ENCODE measurements around the gene DST.

Gene DST

GRCh38 chr6:56552187-56553130 is 90.2 kb downstream of the DST start:
- H3K79me2 ChIP-seq (ENCODE audit: control insufficient read depth, insufficient read depth, low read length, unreplicated experiment): peaks cover 45% of the 10 kb centered on the region
- no peak overlapping the region for H3K4me3 ChIP-seq (ENCODE audit: low read depth, low read length)
- no peak overlapping the region for H3K27ac ChIP-seq (ENCODE audit: low read depth, low read length)
- H3K36me3 ChIP-seq (ENCODE audit: insufficient read depth, low read length): peaks cover 10% of the 10 kb centered on the region
- H2AFZ ChIP-seq (ENCODE audit: low read length, unreplicated experiment): no peak overlapping the region
- peaks cover 42% of the 10 kb centered on the region for H3K4me1 ChIP-seq (ENCODE audit: control insufficient read depth, insufficient read depth, low read length, unreplicated experiment)
- H3K27me3 ChIP-seq (ENCODE audit: insufficient read depth, low read length): no peaks in the 10 kb centered on the region

- Histone ChIP-seq H3K36me3 (ENCODE audit: insufficient read depth, low read length) (peaks cover 10% of the 10 kb centered on the region), H3K79me2 (ENCODE audit: control insufficient read depth, insufficient read depth, low read length, unreplicated experiment) (peaks cover 54% of the 10 kb centered on the region), H3K4me3 (ENCODE audit: low read depth, low read length) (no peak overlapping the region), H2AFZ (ENCODE audit: low read length, unreplicated experiment) (no peak overlapping the region), H3K27ac (ENCODE audit: low read depth, low read length) (no peak overlapping the region), H3K4me1 (ENCODE audit: control insufficient read depth, insufficient read depth, low read length, unreplicated experiment) (peaks cover 42% of the 10 kb centered on the region), H3K27me3 (ENCODE audit: insufficient read depth, low read length) (no peaks in the 10 kb centered on the region)
Measured at GRCh38 chr6:56551409-56552120, 91.1 kb downstream of the DST start.

- Histone ChIP-seq H3K27me3 (ENCODE audit: insufficient read depth, low read length) (no peaks in the 10 kb centered on the region), H3K36me3 (ENCODE audit: insufficient read depth, low read length) (peaks cover 10% of the 10 kb centered on the region), H3K79me2 (ENCODE audit: control insufficient read depth, insufficient read depth, low read length, unreplicated experiment) (peaks cover 64% of the 10 kb centered on the region), H3K27ac (ENCODE audit: low read depth, low read length) (0 out of 2 replicates have a peak overlapping the region, but pooled peaks have one; percentile 18), H2AFZ (ENCODE audit: low read length, unreplicated experiment) (no peak overlapping the region), H3K4me3 (ENCODE audit: low read depth, low read length) (peak overlapping the region; percentile 66), H3K4me1 (ENCODE audit: control insufficient read depth, insufficient read depth, low read length, unreplicated experiment) (peaks cover 42% of the 10 kb centered on the region)
Measured at GRCh38 chr6:56550301-56550700, 92.4 kb downstream of the DST start.

- H3K27ac ChIP-seq (ENCODE audit: low read depth, low read length): no peak overlapping the region
- peak overlapping the region; percentile 13 for H3K4me3 ChIP-seq (ENCODE audit: low read depth, low read length)
- no peaks in the 10 kb centered on the region for H3K27me3 ChIP-seq (ENCODE audit: insufficient read depth, low read length)
- H3K79me2 ChIP-seq (ENCODE audit: control insufficient read depth, insufficient read depth, low read length, unreplicated experiment): peaks cover 73% of the 10 kb centered on the region
- no peak overlapping the region for H2AFZ ChIP-seq (ENCODE audit: low read length, unreplicated experiment)
- H3K4me1 ChIP-seq (ENCODE audit: control insufficient read depth, insufficient read depth, low read length, unreplicated experiment): peaks cover 49% of the 10 kb centered on the region
- H3K36me3 ChIP-seq (ENCODE audit: insufficient read depth, low read length): no peaks in the 10 kb centered on the region
Measured at GRCh38 chr6:56549014-56549413, 93.7 kb downstream of the DST start.

GRCh38 chr6:56547687-56548086 is 95.0 kb downstream of the DST start:
- peaks cover 83% of the 10 kb centered on the region for H3K79me2 ChIP-seq (ENCODE audit: control insufficient read depth, insufficient read depth, low read length, unreplicated experiment)
- H3K27ac ChIP-seq (ENCODE audit: low read depth, low read length): no peak overlapping the region
- no peak overlapping the region for H3K4me3 ChIP-seq (ENCODE audit: low read depth, low read length)
- no peak overlapping the region for H2AFZ ChIP-seq (ENCODE audit: low read length, unreplicated experiment)
- H3K36me3 ChIP-seq (ENCODE audit: insufficient read depth, low read length): no peaks in the 10 kb centered on the region
- H3K4me1 ChIP-seq (ENCODE audit: control insufficient read depth, insufficient read depth, low read length, unreplicated experiment): peaks cover 43% of the 10 kb centered on the region
- H3K27me3 ChIP-seq (ENCODE audit: insufficient read depth, low read length): no peaks in the 10 kb centered on the region

- Histone ChIP-seq H3K79me2 (ENCODE audit: control insufficient read depth, insufficient read depth, low read length, unreplicated experiment) (peaks cover 79% of the 10 kb centered on the region), H3K4me3 (ENCODE audit: low read depth, low read length) (peak overlapping the region; percentile 83), H3K36me3 (ENCODE audit: insufficient read depth, low read length) (no peaks in the 10 kb centered on the region), H2AFZ (ENCODE audit: low read length, unreplicated experiment) (peak overlapping the region; percentile 67), H3K27ac (ENCODE audit: low read depth, low read length) (peak overlapping the region; percentile 90), H3K4me1 (ENCODE audit: control insufficient read depth, insufficient read depth, low read length, unreplicated experiment) (peaks cover 55% of the 10 kb centered on the region), H3K27me3 (ENCODE audit: insufficient read depth, low read length) (no peaks in the 10 kb centered on the region)
Measured at GRCh38 chr6:56542364-56543331, 100.0 kb downstream of the DST start.

- H3K4me3 ChIP-seq (ENCODE audit: low read depth, low read length): peak overlapping the region; percentile 83
- H3K27ac ChIP-seq (ENCODE audit: low read depth, low read length): peak overlapping the region; percentile 90
- H3K27me3 ChIP-seq (ENCODE audit: insufficient read depth, low read length): no peaks in the 10 kb centered on the region
- no peak overlapping the region for H2AFZ ChIP-seq (ENCODE audit: low read length, unreplicated experiment)
- peaks cover 56% of the 10 kb centered on the region for H3K4me1 ChIP-seq (ENCODE audit: control insufficient read depth, insufficient read depth, low read length, unreplicated experiment)
- H3K36me3 ChIP-seq (ENCODE audit: insufficient read depth, low read length): no peaks in the 10 kb centered on the region
- peaks cover 77% of the 10 kb centered on the region for H3K79me2 ChIP-seq (ENCODE audit: control insufficient read depth, insufficient read depth, low read length, unreplicated experiment)
Measured at GRCh38 chr6:56541741-56542360, 100.8 kb downstream of the DST start.

GRCh38 chr6:56541030-56541600 is 101.6 kb downstream of the DST start:
- no peak overlapping the region for H2AFZ ChIP-seq (ENCODE audit: low read length, unreplicated experiment)
- peaks cover 75% of the 10 kb centered on the region for H3K79me2 ChIP-seq (ENCODE audit: control insufficient read depth, insufficient read depth, low read length, unreplicated experiment)
- peak overlapping the region; percentile 90; the same call in 1 of the 2 replicates for H3K27ac ChIP-seq (ENCODE audit: low read depth, low read length)
- H3K4me3 ChIP-seq (ENCODE audit: low read depth, low read length): peak overlapping the region; percentile 83
- H3K27me3 ChIP-seq (ENCODE audit: insufficient read depth, low read length): no peaks in the 10 kb centered on the region
- no peaks in the 10 kb centered on the region for H3K36me3 ChIP-seq (ENCODE audit: insufficient read depth, low read length)
- H3K4me1 ChIP-seq (ENCODE audit: control insufficient read depth, insufficient read depth, low read length, unreplicated experiment): peaks cover 56% of the 10 kb centered on the region

- peaks cover 56% of the 10 kb centered on the region for H3K4me1 ChIP-seq (ENCODE audit: control insufficient read depth, insufficient read depth, low read length, unreplicated experiment)
- H3K36me3 ChIP-seq (ENCODE audit: insufficient read depth, low read length): 0 out of 2 replicates have a peak, but pooled peaks cover 4% of the 10 kb centered on the region
- no peaks in the 10 kb centered on the region for H3K27me3 ChIP-seq (ENCODE audit: insufficient read depth, low read length)
- peaks cover 70% of the 10 kb centered on the region for H3K79me2 ChIP-seq (ENCODE audit: control insufficient read depth, insufficient read depth, low read length, unreplicated experiment)
- H3K27ac ChIP-seq (ENCODE audit: low read depth, low read length): no peak overlapping the region; the same call in 1 of the 2 replicates
- H3K4me3 ChIP-seq (ENCODE audit: low read depth, low read length): peak overlapping the region; percentile 83
- no peak overlapping the region for H2AFZ ChIP-seq (ENCODE audit: low read length, unreplicated experiment)
Measured at GRCh38 chr6:56540232-56541029, 102.3 kb downstream of the DST start.

Measured in ACC112 (cell line).